NT2/D1 (cell line): ENCODE measurements around the gene SSBP2.

Source experiments
- SUZ12 ChIP-seq: IDR thresholded peaks from 2 replicates; pipeline ENCODE4 v1.6.1; 2011; ENCODE audit not compliant: insufficient read length, insufficient read depth; ENCODE audit errors: extremely low read depth
- YY1 ChIP-seq: IDR thresholded peaks from 2 replicates; pipeline ENCODE4 v1.6.1; 2011; ENCODE audit not compliant: insufficient read length, insufficient read depth
- ZNF274 ChIP-seq: IDR thresholded peaks from 2 replicates; pipeline ENCODE4 v1.6.1; 2011; ENCODE audit warnings: mild to moderate bottlenecking, low read depth, low read length

DNA sequence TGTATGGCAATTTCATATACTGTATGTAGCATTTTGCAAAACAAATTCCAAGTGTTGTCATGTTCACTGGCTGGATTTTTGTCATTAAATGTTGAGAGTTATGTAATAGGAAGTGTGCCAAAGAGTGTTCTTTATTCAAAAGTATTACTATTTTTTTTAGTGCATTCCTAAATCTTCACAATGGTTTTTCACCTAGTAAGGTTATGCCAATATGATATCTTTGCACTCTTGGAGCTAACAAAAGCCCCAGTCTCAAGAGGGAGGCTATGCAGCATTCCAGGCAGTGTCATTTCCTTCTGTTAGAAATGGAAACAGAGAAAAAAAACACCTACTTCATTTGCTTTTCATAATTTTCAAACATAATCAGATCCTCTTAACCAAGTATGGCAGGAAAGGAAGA lies 5.1 kb upstream of the SSBP2 start:
- TF ChIP-seq ZNF274 (no peak), YY1 (no peak), SUZ12 (no peak)
